Measurements from ENCODE around the gene DSC2.

DSC2 gene

GRCh38 chr18:31097666-31098065, 4.6 kb downstream of the DSC2 start:
- no peak for DNase-seq

GRCh38 chr18:31093880-31094279, 8.3 kb downstream of the DSC2 start:
- no peak for DNase-seq

- no peak for DNase-seq
Observed at GRCh38 chr18:31093294-31093693, 8.9 kb downstream of the DSC2 start.

GRCh38 chr18:31091350-31091749, 10.9 kb downstream of the DSC2 start:
- DNase-seq: no peak

GRCh38 chr18:31088532-31088931, 13.7 kb downstream of the DSC2 start:
- no peak for DNase-seq

GRCh38 chr18:31079973-31080372, 22.2 kb downstream of the DSC2 start:
- no peak for DNase-seq

- no peak for DNase-seq
Observed at GRCh38 chr18:31077878-31078277, 24.3 kb downstream of the DSC2 start.

- no peak for DNase-seq
Observed at GRCh38 chr18:31072175-31072574, 30.0 kb downstream of the DSC2 start.

GRCh38 chr18:31070206-31070605, 32.0 kb downstream of the DSC2 start:
- DNase-seq: no peak

GRCh38 chr18:31066266-31066665, 36.0 kb downstream of the DSC2 start:
- DNase-seq: no peak

GRCh38 chr18:31065036-31065773, 37.0 kb downstream of the DSC2 start:
- no peak for DNase-seq

GRCh38 chr18:31064130-31064529, 38.1 kb downstream of the DSC2 start:
- no peak for DNase-seq

GRCh38 chr18:31061945-31062344, 40.3 kb downstream of the DSC2 start:
- no peak for DNase-seq

- no peak for DNase-seq
Observed at GRCh38 chr18:31058897-31059296, 43.3 kb downstream of the DSC2 start.

- no peak for DNase-seq
Observed at GRCh38 chr18:31057917-31058316, 44.3 kb downstream of the DSC2 start.

- no peak for DNase-seq
Observed at GRCh38 chr18:31057051-31057450, 45.2 kb downstream of the DSC2 start.

- no peak for DNase-seq
Observed at GRCh38 chr18:31056296-31056695, 45.9 kb downstream of the DSC2 start.

GRCh38 chr18:31050635-31051034, 51.6 kb downstream of the DSC2 start:
- no peak for DNase-seq

- peak; percentile 15 for DNase-seq
Observed at GRCh38 chr18:31049189-31049588, 53.0 kb downstream of the DSC2 start.

GRCh38 chr18:31048216-31048615, 54.0 kb downstream of the DSC2 start:
- DNase-seq: no peak

GRCh38 chr18:31046916-31047315, 55.3 kb downstream of the DSC2 start:
- DNase-seq: no peak

GRCh38 chr18:31045599-31045998, 56.6 kb downstream of the DSC2 start:
- DNase-seq: no peak

- DNase-seq: no peak
Observed at GRCh38 chr18:31044926-31045325, 57.3 kb downstream of the DSC2 start.

GRCh38 chr18:31043709-31044108, 58.5 kb downstream of the DSC2 start:
- no peak for DNase-seq

Measured in NCI-H748 treated with DMSO at 0.1 percent for 48 hours (cell line).